Sigmoid colon (tissue), 7 donors: ENCODE measurements around the gene DEGS2. TPM values are rescaled to one million over a fixed set of nuclear protein-coding genes. Genes with fewer than 3 reads are reported as not detected.
A peak's percentile ranks its signal among the peaks of the same experiment; 100 is the strongest.

ENCODE experiments used
- DNase-seq: peaks from one replicate; pipeline ENCODE4 v3.0.0-alpha.2; 2019
- H3K27ac ChIP-seq, 4 donors: fragments of 200-600 bp; sonication (generic); one replicate each; pipeline ENCODE4 v1.5.1; 2016 to 2019; ENCODE audit warnings: mild to moderate bottlenecking in 1 of 4
- H3K27me3 ChIP-seq, 3 donors: fragments of 200-600 bp; sonication (generic); one replicate each; pipeline ENCODE4 v1.5.1; 2019; ENCODE audit warnings: mild to moderate bottlenecking in 1 of 3
- H3K36me3 ChIP-seq, 4 donors: fragments of 200-600 bp; sonication (generic); one replicate each; pipeline ENCODE4 v1.5.1; 2016 to 2019
- H3K4me1 ChIP-seq, 4 donors: fragments of 200-600 bp; sonication (generic); one replicate each; pipeline ENCODE4 v1.5.1; 2017 to 2019
- H3K4me3 ChIP-seq, 4 donors: fragments of 200-600 bp; sonication (generic); one replicate each; pipeline ENCODE4 v1.5.1; 2017 to 2019; ENCODE audit warnings: mild to moderate bottlenecking in 2 of 4, moderate library complexity in 1 of 4
- H3K9me3 ChIP-seq, 4 donors: fragments of 200-600 bp in 3 of 4; sonication (generic) in 3 of 4; one replicate each; pipeline versions ENCODE4 v1.5.1 to v1.6.1; 2013 to 2019
- EP300 ChIP-seq, 4 donors: sonication (generic); formaldehyde crosslinking; IDR thresholded peaks; one replicate each; pipeline ENCODE4 v1.6.1; 2017; ENCODE audit warnings: antibody characterized with exemption in 4 of 4
- POLR2A ChIP-seq, 2 donors: fragments of 450-650 bp; IDR thresholded peaks; one replicate each; pipeline ENCODE4 v1.6.1; 2016; ENCODE audit warnings: antibody characterized with exemption in 2 of 2, mild to moderate bottlenecking in 2 of 2, moderate library complexity in 2 of 2
- POLR2AphosphoS5 ChIP-seq, 4 donors: sonication (generic); formaldehyde crosslinking; IDR thresholded peaks; one replicate each; pipeline ENCODE4 v1.6.1; 2017; ENCODE audit warnings: antibody characterized with exemption in 4 of 4
- WGBS, 2 donors: extraction: QIAGEN DNeasy Blood & Tissue Kit; methylation state at CpG; one replicate each; pipeline ENCODE4 v1.1.7; 2013; 5-methylcytosine and 5-hydroxymethylcytosine counted together
- intact Hi-C: fragments of 100-400 bp; cut with DNase I; formaldehyde crosslinking; loops from one replicate; pipeline ENCODE4 v1.15.1; 2023
- polyA plus RNA-seq, 3 donors: library from polyadenylated mRNA; stranded (reverse); fragments of 200-250 nt; gene quantifications; one replicate each; pipeline ENCODE4 v1.2.3, GENCODE V29; 2013
- total RNA-seq, 4 donors: library from RNA; depleted of rRNA; stranded (reverse); fragments of >200 nt; gene quantifications; one replicate each; pipeline ENCODE4 v1.1.0, GENCODE V29; 2016
- TF ChIP-seq, protein P1 (sequence below), 4 experiments: fragments of 450-650 bp in 3 of 4; fragments of 200-600 bp in 1 of 4; IDR thresholded peaks; one replicate each; pipeline ENCODE4 v1.5.1; 2016 to 2019; ENCODE audit warnings: antibody characterized with exemption in 4 of 4, mild to moderate bottlenecking in 3 of 4, moderate library complexity in 2 of 4
- donor health status: healthy with polysubstance abuse.
- donor health status: Bipolar disorder and iron deficiency.
- donor health status: healthy.

Gene DEGS2
- total and polyA plus RNA-seq, 7 donors = under 0.01 to 11.9 (median 0.54) TPM

- no peaks in the 10 kb centered on the region for H3K4me1 ChIP-seq
- H3K27ac ChIP-seq = no peak overlapping the region
- no peak overlapping the region for H3K4me3 ChIP-seq
- TF ChIP-seq, protein P1, sequence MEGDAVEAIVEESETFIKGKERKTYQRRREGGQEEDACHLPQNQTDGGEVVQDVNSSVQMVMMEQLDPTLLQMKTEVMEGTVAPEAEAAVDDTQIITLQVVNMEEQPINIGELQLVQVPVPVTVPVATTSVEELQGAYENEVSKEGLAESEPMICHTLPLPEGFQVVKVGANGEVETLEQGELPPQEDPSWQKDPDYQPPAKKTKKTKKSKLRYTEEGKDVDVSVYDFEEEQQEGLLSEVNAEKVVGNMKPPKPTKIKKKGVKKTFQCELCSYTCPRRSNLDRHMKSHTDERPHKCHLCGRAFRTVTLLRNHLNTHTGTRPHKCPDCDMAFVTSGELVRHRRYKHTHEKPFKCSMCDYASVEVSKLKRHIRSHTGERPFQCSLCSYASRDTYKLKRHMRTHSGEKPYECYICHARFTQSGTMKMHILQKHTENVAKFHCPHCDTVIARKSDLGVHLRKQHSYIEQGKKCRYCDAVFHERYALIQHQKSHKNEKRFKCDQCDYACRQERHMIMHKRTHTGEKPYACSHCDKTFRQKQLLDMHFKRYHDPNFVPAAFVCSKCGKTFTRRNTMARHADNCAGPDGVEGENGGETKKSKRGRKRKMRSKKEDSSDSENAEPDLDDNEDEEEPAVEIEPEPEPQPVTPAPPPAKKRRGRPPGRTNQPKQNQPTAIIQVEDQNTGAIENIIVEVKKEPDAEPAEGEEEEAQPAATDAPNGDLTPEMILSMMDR (IDR thresholded peaks at IDR 0.05) = no peak
- TF ChIP-seq POLR2A (IDR thresholded peaks at IDR 0.05) (no peak), POLR2AphosphoS5 (IDR thresholded peaks at IDR 0.05) (no peak), EP300 (IDR thresholded peaks at IDR 0.05) (no peak)
- peaks cover 0 to 7% (median 2%) of the 10 kb centered on the region in 4 donors for H3K36me3 ChIP-seq
- peaks cover 0 to 25% (median 9%) of the 10 kb centered on the region in 3 donors for H3K27me3 ChIP-seq
- H3K9me3 ChIP-seq = no peaks in the 10 kb centered on the region
- WGBS, 2 donors = 49 to 60% methylated on average over 20 of the region's 20 CpGs
- intact Hi-C loops = no loop called here
- DNase-seq = no peak
Measured at GRCh38 chr14:100147181-100147631, 12.2 kb downstream of the DEGS2 start.

DNA sequence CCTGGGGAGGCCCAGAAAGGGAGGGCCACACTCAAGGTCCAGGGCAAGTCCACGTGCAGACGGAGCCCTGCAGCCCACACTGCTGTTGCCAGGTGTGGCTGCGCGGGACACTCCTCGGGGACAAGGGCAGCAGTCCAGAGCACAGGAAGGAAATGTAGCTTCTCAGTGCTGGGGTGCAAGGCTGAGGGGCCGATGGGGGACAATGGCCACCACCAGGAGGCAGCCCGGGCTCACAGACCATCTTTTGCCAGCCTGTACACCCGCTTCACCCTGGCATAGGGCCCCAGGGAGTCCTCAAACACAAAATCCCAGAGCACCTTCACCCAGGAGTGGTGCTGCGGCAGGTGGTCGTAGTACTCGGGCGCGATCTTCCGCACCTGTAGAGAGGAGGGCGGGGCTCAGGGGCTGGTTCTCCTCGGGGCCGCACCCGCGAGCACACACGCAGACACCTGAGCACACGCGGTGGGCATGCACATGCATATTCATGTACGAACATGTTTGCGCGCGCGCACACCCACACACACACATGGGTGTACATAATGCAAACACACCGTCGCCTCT lies 12.8 kb downstream of the DEGS2 start:
- Histone ChIP-seq H3K36me3 (peaks cover 0 to 7% (median 2%) of the 10 kb centered on the region in 4 donors), H3K4me1 (no peaks in the 10 kb centered on the region), H3K27ac (no peak overlapping the region), H3K9me3 (no peaks in the 10 kb centered on the region), H3K27me3 (peaks cover 0 to 19% (median 9%) of the 10 kb centered on the region in 3 donors), H3K4me3 (no peak overlapping the region)
- intact Hi-C loops = no loop called here
- TF ChIP-seq POLR2A (IDR thresholded peaks at IDR 0.05) = no peak
- TF ChIP-seq EP300 (IDR thresholded peaks at IDR 0.05) = no peak
- DNase-seq = no peak
- 35 to 77% methylated on average over 29 of the region's 29 CpGs for WGBS, 2 donors

GRCh38 chr14:100145682-100146464 lies 13.6 kb downstream of the DEGS2 start:
- H3K4me1 ChIP-seq = no peaks in the 10 kb centered on the region
- DNase-seq = no peak
- intact Hi-C loops = no loop called here
- 38 to 74% methylated on average over 27 of the region's 27 CpGs for whole genome bisulfite sequencing, 2 donors
- H3K4me3 ChIP-seq = no peak overlapping the region
- peaks cover 0 to 7% (median 2%) of the 10 kb centered on the region in 4 donors for H3K36me3 ChIP-seq
- TF ChIP-seq POLR2A (IDR thresholded peaks at IDR 0.05) = no peak
- TF ChIP-seq, protein P1 (IDR thresholded peaks at IDR 0.05) = no peak
- TF ChIP-seq POLR2AphosphoS5 (IDR thresholded peaks at IDR 0.05) = no peak
- TF ChIP-seq EP300 (IDR thresholded peaks at IDR 0.05) = no peak
- H3K27ac ChIP-seq = no peak overlapping the region
- H3K9me3 ChIP-seq = no peaks in the 10 kb centered on the region
- H3K27me3 ChIP-seq = peaks cover 0 to 11% (median 3%) of the 10 kb centered on the region in 3 donors

DNA sequence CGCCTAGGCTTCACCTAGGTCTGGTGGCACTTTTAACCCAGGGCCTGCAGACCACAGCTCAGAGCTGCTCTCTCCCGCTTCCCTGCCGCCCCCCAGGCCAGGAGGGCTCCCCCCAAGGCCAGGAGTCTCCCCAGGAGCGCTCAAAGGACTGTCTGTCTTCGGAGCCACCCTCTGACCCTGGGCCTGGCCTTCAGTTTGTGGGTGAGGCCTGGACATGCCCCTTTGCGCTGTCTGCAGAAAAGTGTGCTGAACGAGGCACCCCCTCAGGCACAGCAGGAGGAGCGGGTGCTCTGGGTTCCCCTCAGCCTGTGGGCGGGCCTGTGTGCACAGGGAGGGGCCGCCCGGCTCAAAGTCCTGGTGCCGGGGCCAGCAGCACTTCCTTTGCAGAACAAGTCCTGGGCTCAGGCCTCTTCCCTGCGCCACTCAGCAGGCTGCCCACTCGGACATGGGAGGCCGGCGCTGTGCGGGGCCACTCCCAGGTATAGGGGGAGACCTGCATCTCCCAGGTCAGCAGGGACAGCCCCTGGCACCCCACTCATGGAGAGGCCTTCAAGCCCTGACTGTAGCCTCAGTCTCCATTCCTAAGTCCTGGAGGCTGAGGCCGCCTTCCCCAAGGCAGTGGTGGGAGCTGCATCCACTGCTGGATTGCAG lies 14.3 kb downstream of the DEGS2 start:
- Histone ChIP-seq H3K27me3 (peaks cover 0 to 4% (median 0%) of the 10 kb centered on the region in 3 donors), H3K27ac (no peak overlapping the region), H3K36me3 (peaks cover 0 to 8% (median 3%) of the 10 kb centered on the region in 4 donors), H3K4me1 (no peaks in the 10 kb centered on the region), H3K4me3 (no peak overlapping the region), H3K9me3 (no peaks in the 10 kb centered on the region)
- WGBS, 2 donors = 16 to 67% methylated on average over 18 of the region's 18 CpGs
- TF ChIP-seq POLR2AphosphoS5 (IDR thresholded peaks at IDR 0.05) (no peak), EP300 (IDR thresholded peaks at IDR 0.05) (no peak), POLR2A (IDR thresholded peaks at IDR 0.05) (peak in 1 of 2 donors; percentile 35)
- TF ChIP-seq, protein P1 (IDR thresholded peaks at IDR 0.05) = no peak
- no peak for DNase-seq
- intact Hi-C loops = no loop called here

DNA sequence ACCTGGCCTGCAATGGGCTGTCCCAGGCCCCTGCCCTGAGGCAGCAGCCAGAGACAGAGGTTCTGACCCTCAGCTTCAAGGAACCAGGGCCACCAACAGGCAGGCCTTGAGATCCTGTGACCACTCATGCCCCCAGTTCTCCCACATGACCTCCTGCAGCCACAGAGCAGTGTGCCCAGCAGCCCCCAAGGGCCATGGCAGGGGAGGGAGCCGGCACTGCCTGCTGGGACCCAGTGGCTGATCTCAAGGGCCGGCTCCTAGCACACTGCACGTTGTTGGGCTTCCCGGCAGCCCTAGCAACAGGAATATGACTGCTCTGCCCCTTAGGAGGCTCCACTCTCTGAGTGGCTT lies 14.8 kb downstream of the DEGS2 start:
- 12 to 55% methylated on average over 4 of the region's 4 CpGs for WGBS, 2 donors
- DNase-seq = no peak
- no peaks in the 10 kb centered on the region for H3K27me3 ChIP-seq
- TF ChIP-seq POLR2A (IDR thresholded peaks at IDR 0.05) (no peak), EP300 (IDR thresholded peaks at IDR 0.05) (no peak), POLR2AphosphoS5 (IDR thresholded peaks at IDR 0.05) (no peak)
- TF ChIP-seq, protein P1 (IDR thresholded peaks at IDR 0.05) = no peak
- no peaks in the 10 kb centered on the region for H3K4me1 ChIP-seq
- peaks cover 0 to 8% (median 3%) of the 10 kb centered on the region in 4 donors for H3K36me3 ChIP-seq
- intact Hi-C loops = no loop called here
- no peaks in the 10 kb centered on the region for H3K9me3 ChIP-seq
- no peak overlapping the region for H3K27ac ChIP-seq
- no peak overlapping the region for H3K4me3 ChIP-seq
